Psoas muscle (tissue), 8 donors: ENCODE measurements around the gene SSMEM1. TPM values are rescaled to one million over a fixed set of nuclear protein-coding genes. Genes with fewer than 3 reads are reported as not detected.
"Not testable (repeated sequence)": the region's sequence is repeated elsewhere in the genome, so short reads cannot be mapped to it uniquely, and the experiment has no call there.

ENCODE experiments used
- ATAC-seq, 4 donors: fragments of 200-7000 bp; cut with Tn5 transposase; one replicate each; pipeline ENCODE4 v1.9.1; 2020; ENCODE audit warnings: moderate library complexity in 3 of 4, mild to moderate bottlenecking in 2 of 4
- DNase-seq, 2 donors: peaks; one replicate each; pipeline ENCODE4 v3.0.0-alpha.2; 2020
- H3K27ac ChIP-seq: fragments of 200-600 bp; one replicate; pipeline ENCODE4 v1.8.0; 2022
- H3K27me3 ChIP-seq, 3 donors: fragments of 200-600 bp in 1 of 3; one replicate each; pipeline versions ENCODE4 v1.6.1 to v1.8.0; 2013 to 2022; ENCODE audit warnings: low read length in 2 of 3, mild to moderate bottlenecking in 2 of 3, moderate library complexity in 1 of 3; ENCODE audit not compliant: insufficient read depth in 3 of 3
- H3K36me3 ChIP-seq, 2 donors: fragments of 200-600 bp in 1 of 2; one replicate each; pipeline versions ENCODE4 v1.6.1 to v1.8.0; 2013 to 2022; ENCODE audit warnings: low read depth in 1 of 2, mild to moderate bottlenecking in 1 of 2, moderate library complexity in 1 of 2; ENCODE audit not compliant: insufficient read depth in 1 of 2
- H3K4me1 ChIP-seq: fragments of 200-600 bp; one replicate; pipeline ENCODE4 v1.8.0; 2022
- H3K4me3 ChIP-seq: fragments of 200-600 bp; one replicate; pipeline ENCODE4 v1.8.0; 2022; ENCODE audit warnings: mild to moderate bottlenecking
- H3K9me3 ChIP-seq: fragments of 200-600 bp; one replicate; pipeline ENCODE4 v1.8.0; 2022
- CTCF ChIP-seq: fragments of 200-600 bp; IDR thresholded peaks from one replicate; pipeline ENCODE4 v1.8.0; 2022; ENCODE audit warnings: antibody characterized with exemption
- WGBS, 3 donors: extraction: QIAGEN DNeasy Blood & Tissue Kit; methylation state at CpG; one replicate each; pipeline versions ENCODE4 v1.1.6 to v1.1.7; 2013; 5-methylcytosine and 5-hydroxymethylcytosine counted together
- intact Hi-C, 2 donors: fragments of 100-400 bp; cut with DNase I; formaldehyde crosslinking; loops; one replicate each; pipeline versions ENCODE4 v1.11.0 to v1.14.2; 2022
- polyA plus RNA-seq, 3 donors: library from polyadenylated mRNA; stranded (reverse); fragments of 200-250 nt; gene quantifications; one replicate each; pipeline ENCODE4 v1.2.3, GENCODE V29; 2013
- total RNA-seq, 4 donors: library from RNA; stranded (reverse); fragmentation: NEBNext Ultra II Directional in 2 of 4; extraction: Animal tissue kit (Norgen Biotek cat#: 25700) in 2 of 4; gene quantifications; one replicate each; pipeline versions ENCODE4 v1.2.1 to v1.2.4, GENCODE V29; 2021 to 2023
- donor health status: healthy with polysubstance abuse.
- donor health status: DM: no; HTN: no; CAD: no; lungs with moderate emphysema.
- donor health status: Bipolar disorder and iron deficiency.
- donor health status: healthy.
- donor health status: DM: yes; HTN: yes; CAD: no.
- donor health status: DM: no; HTN: no; CAD: no.
- donor health status: DM: no; HTN: no; CAD: no.
- donor health status: DM: yes; HTN: yes; CAD: no.

The SSMEM1 gene
- total and polyA plus RNA-seq, 7 donors: not detected

DNA sequence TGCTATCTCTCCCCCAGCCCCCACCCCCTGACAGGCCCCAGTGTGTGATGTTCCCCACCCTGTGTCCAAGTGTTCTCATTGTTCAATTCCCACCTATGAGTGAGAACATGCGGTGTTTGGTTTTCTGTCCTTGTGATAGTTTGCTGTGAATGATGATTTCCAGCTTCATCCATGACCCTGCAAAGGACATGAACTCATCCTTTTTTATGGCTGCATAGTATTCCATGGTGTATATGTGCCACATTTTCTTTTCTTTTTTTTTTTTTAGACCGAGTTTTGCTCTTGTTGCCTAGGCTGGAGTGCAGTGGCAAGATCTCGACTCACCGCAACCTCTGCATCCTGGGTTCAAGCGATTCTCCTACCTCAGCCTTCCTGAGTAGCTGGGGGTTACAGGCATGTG is 41.2 kb downstream of the SSMEM1 start:
- intact Hi-C loops: loop anchor here in 1 of 2 donors (10.0 kb wide), 1 partner anchor 476 kb away; no protein-coding TSS in a partner anchor
- H3K36me3 ChIP-seq: not testable (repeated sequence)
- WGBS, 3 donors: 96 to 97% (median 97%) methylated on average over 5 of the region's 5 CpGs

DNA sequence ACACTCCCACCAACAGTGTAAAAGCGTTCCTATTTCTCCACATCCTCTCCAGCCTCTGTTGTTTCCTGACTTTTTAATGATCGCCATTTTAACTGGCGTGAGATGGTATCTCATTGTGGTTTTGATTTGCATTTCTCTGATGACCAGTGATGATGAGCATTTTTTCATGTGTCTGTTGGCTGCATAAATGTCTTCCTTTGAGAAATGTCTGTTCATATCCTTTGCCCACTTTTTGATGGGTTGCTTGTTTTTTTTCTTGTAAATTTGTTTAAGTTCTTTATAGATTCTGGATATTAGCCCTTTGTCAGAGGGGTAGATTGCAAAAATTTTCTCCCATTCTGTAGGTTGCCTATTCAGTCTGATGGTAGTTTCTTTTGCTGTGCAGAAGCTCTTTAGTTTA is 42.0 kb downstream of the SSMEM1 start:
- WGBS, 3 donors: 79 to 92% (median 88%) methylated on average over 3 of the region's 3 CpGs
- not testable (repeated sequence) for H3K4me3 ChIP-seq

More for the DNA sequence above, 41.2 kb downstream of the SSMEM1 start:
- DNase-seq, H3K27ac ChIP-seq, H3K27me3 ChIP-seq, H3K9me3 ChIP-seq, H3K4me3 ChIP-seq, ATAC-seq, H3K4me1 ChIP-seq: not testable (repeated sequence)

DNA sequence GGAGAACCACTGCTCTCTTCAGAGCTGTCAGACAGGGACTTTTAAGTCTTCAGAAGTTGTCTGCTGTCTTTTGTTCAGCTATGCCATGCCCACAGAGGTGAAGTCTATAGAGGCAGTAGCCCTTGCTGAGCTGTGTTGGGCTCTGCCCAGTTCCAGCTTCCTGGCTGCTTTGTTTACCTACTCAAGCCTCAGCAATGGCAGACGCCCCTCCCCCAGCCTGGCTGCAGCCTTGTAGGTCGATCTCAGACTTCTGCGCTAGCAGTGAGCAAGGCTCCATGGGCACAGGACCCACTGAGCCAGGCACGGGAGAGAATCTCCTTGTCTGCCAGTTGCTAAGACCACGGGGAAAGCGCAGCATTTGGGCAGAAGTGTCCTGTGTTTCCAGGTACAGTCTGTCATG is 46.9 kb downstream of the SSMEM1 start:
- H3K4me3 ChIP-seq: no peak overlapping the region
- no peak overlapping the region for H3K27ac ChIP-seq
- H3K9me3 ChIP-seq: peaks cover 24% of the 10 kb centered on the region
- no peak for TF ChIP-seq CTCF
- no peaks in the 10 kb centered on the region for H3K36me3 ChIP-seq
- no peak for ATAC-seq
- intact Hi-C loops: no loop called here
- no peaks in the 10 kb centered on the region for H3K27me3 ChIP-seq
- H3K4me1 ChIP-seq: no peaks in the 10 kb centered on the region
- no peak for DNase-seq
- WGBS, 3 donors: 79 to 93% (median 88%) methylated on average over 6 of the region's 6 CpGs

More for the DNA sequence above, 42.0 kb downstream of the SSMEM1 start:
- H3K36me3 ChIP-seq, H3K4me1 ChIP-seq, DNase-seq, H3K27me3 ChIP-seq, ATAC-seq, H3K9me3 ChIP-seq, H3K27ac ChIP-seq: not testable (repeated sequence)
- intact Hi-C loops: loop anchor here in 1 of 2 donors (10.0 kb wide), 1 partner anchor 475 kb away; no protein-coding TSS in a partner anchor

DNA sequence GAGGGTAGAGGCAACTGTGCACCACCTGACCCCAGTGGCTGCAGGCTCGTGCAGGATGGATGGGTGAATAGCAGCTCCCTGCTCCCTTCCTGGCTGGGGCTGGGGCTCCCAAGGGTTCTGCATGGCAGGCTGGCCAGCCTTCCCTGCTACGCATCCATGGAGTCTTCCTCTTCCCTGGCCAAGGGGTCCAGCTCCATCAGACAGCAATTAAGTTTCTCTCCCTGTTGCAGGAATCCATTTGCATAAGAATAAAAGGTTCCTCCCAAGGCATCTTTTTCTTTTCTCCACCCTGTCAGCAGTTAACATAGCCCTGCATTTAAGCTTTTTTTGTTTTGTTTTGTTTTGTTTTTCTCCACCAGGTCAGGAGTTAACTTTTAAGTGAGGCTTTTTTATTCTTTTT is 49.0 kb downstream of the SSMEM1 start:
- H3K9me3 ChIP-seq: peaks cover 29% of the 10 kb centered on the region
- intact Hi-C loops: no loop called here
- ATAC-seq (no peak), DNase-seq (no peak)
- WGBS, 3 donors: 63 to 84% (median 84%) methylated on average over 2 of the region's 2 CpGs
- H3K4me1 ChIP-seq: no peaks in the 10 kb centered on the region
- H3K36me3 ChIP-seq: no peaks in the 10 kb centered on the region
- no peak overlapping the region for H3K27ac ChIP-seq
- no peak overlapping the region for H3K4me3 ChIP-seq
- TF ChIP-seq CTCF: no peak
- H3K27me3 ChIP-seq: no peaks in the 10 kb centered on the region

DNA sequence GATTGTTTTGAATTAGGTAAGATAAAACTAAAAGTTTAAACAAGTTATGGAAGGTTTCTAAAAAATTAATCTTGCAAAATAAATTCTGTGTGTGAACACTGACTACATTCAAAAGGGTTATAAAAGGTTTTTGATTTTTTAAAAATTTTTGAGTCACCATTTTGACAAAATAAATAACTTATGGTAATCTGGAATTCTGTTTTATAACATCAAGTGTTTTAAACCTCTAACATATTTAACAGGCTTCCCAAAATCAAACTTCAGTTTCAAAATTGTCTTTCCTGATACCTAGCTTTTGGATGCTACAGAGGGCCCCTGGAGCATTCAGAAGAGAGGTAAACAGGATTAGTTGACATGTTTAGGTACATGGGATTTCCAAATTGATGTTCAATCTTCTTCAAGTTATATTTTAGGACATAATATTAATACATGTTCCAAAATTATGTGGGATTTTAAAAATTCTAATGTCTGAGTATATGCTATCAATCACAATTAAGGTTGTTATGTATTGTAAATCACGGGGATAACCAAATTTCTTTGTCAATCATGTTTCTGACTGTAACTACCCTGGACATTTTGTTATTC is 50.9 kb downstream of the SSMEM1 start:
- ATAC-seq: no peak
- WGBS, 3 donors: 79 to 84% (median 83%) methylated on average over 1 of the region's 1 CpG
- intact Hi-C loops: no loop called here
- Histone ChIP-seq H3K36me3 (no peaks in the 10 kb centered on the region), H3K9me3 (peaks cover 29% of the 10 kb centered on the region), H3K27ac (no peak overlapping the region), H3K4me1 (no peaks in the 10 kb centered on the region), H3K4me3 (no peak overlapping the region), H3K27me3 (no peaks in the 10 kb centered on the region)
- DNase-seq: no peak
- TF ChIP-seq CTCF: no peak

- H3K4me1 ChIP-seq: no peaks in the 10 kb centered on the region
- 24 to 50% (median 31%) methylated on average over 2 of the region's 2 CpGs for WGBS, 3 donors
- H3K36me3 ChIP-seq: no peaks in the 10 kb centered on the region
- no peak for ATAC-seq
- peaks cover 17% of the 10 kb centered on the region for H3K9me3 ChIP-seq
- H3K27ac ChIP-seq: no peak overlapping the region
- H3K4me3 ChIP-seq: no peak overlapping the region
- H3K27me3 ChIP-seq: peaks cover 0 to 6% (median 2%) of the 10 kb centered on the region in 3 donors
- DNase-seq: no peak
- intact Hi-C loops: no loop called here
- no peak for TF ChIP-seq CTCF
These were observed 54.8 kb downstream of the SSMEM1 start for GRCh38 chr7:130262448-130262847.
